Upper lobe of right lung (tissue), 1 donor: ENCODE results near the gene TBC1D22A. TPM values are rescaled to one million over a fixed set of nuclear protein-coding genes. Genes with fewer than 3 reads are reported as not detected.

Experiments
- ATAC-seq: fragments of 200-7000 bp; cut with Tn5 transposase; one replicate; pipeline ENCODE4 v1.9.1; 2020; ENCODE audit warnings: mild to moderate bottlenecking, moderate library complexity
- DNase-seq: peaks from one replicate; pipeline ENCODE4 v3.0.0-alpha.2; 2020
- H3K27ac ChIP-seq: fragments of 200-600 bp; one replicate; pipeline ENCODE4 v1.8.0; 2022
- H3K27me3 ChIP-seq: fragments of 200-600 bp; one replicate; pipeline ENCODE4 v1.8.0; 2022; ENCODE audit warnings: mild to moderate bottlenecking
- H3K36me3 ChIP-seq: fragments of 200-600 bp; one replicate; pipeline ENCODE4 v1.8.0; 2022
- H3K4me1 ChIP-seq: fragments of 200-600 bp; one replicate; pipeline ENCODE4 v1.8.0; 2022
- H3K4me3 ChIP-seq: fragments of 200-600 bp; one replicate; pipeline ENCODE4 v1.8.0; 2022; ENCODE audit warnings: mild to moderate bottlenecking
- H3K9me3 ChIP-seq: fragments of 200-600 bp; one replicate; pipeline ENCODE4 v1.8.0; 2022
- CTCF ChIP-seq: fragments of 200-600 bp; IDR thresholded peaks from one replicate; pipeline ENCODE4 v1.8.0; 2022; ENCODE audit warnings: antibody characterized with exemption
- intact Hi-C: fragments of 100-400 bp; cut with DNase I; formaldehyde crosslinking; loops from one replicate; pipeline ENCODE4 v1.11.0; 2022
- total RNA-seq: library from RNA; stranded (reverse); fragmentation: NEBNext Ultra II Directional; extraction: Animal tissue kit (Norgen Biotek cat#: 25700); gene quantifications from one replicate; pipeline ENCODE4 v1.2.1, GENCODE V29; 2021
- donor health status: DM: no; HTN: yes; CAD: no; lungs with severe emphysema.

The TBC1D22A gene
- total RNA-seq, 1 donor from 2014 or later: 31.3 TPM

GRCh38 chr22:46990937-46991550, 228.6 kb downstream of the TBC1D22A start:
- H3K27me3 ChIP-seq: no peaks in the 10 kb centered on the region
- H3K36me3 ChIP-seq: peaks cover 18% of the 10 kb centered on the region
- H3K4me3 ChIP-seq: no peak overlapping the region
- DNase-seq: no peak
- no peak for ATAC-seq
- H3K27ac ChIP-seq: no peak overlapping the region
- no peaks in the 10 kb centered on the region for H3K9me3 ChIP-seq
- TF ChIP-seq CTCF: no peak
- H3K4me1 ChIP-seq: no peaks in the 10 kb centered on the region
- intact Hi-C loops: no loop called here

GRCh38 chr22:46991666-46992065, 229.2 kb downstream of the TBC1D22A start:
- ATAC-seq: no peak
- DNase-seq: no peak
- Histone ChIP-seq H3K9me3 (no peaks in the 10 kb centered on the region), H3K4me1 (no peaks in the 10 kb centered on the region), H3K27me3 (no peaks in the 10 kb centered on the region), H3K27ac (no peak overlapping the region), H3K36me3 (peaks cover 18% of the 10 kb centered on the region), H3K4me3 (no peak overlapping the region)
- intact Hi-C loops: no loop called here
- TF ChIP-seq CTCF: no peak

DNA sequence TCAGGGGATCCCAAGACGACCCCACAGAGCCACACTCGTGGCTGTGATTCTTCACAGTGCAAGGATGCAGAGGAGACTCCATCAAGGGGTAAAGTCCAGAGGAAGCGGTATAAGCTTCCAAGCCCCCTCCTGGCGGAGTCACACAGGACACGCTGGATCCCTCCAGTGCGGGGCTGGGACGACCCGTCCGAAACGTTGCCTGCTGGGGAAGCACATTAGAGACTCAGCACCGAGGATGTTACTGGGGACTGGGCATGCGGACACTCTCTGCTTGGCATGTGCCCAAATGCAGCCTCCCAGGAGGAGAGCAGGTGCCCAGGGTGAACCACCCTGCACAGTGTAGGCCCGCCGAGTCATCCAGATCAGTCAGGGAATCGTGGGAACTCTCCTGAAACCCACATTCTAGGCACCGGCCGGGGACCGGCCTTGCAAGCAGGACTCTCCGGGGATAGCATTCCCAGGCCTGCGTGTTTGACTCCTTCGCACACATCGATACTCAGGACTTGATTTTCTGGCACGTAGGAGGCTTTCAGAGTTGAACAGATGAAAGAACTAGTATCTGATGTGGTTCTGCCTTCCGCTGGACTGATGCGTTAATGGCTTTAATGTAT, 229.8 kb downstream of the TBC1D22A start:
- intact Hi-C loops: no loop called here
- peaks cover 18% of the 10 kb centered on the region for H3K36me3 ChIP-seq
- H3K4me1 ChIP-seq: no peaks in the 10 kb centered on the region
- no peak for ATAC-seq
- no peaks in the 10 kb centered on the region for H3K27me3 ChIP-seq
- no peak overlapping the region for H3K4me3 ChIP-seq
- no peaks in the 10 kb centered on the region for H3K9me3 ChIP-seq
- no peak overlapping the region for H3K27ac ChIP-seq
- TF ChIP-seq CTCF: no peak
- no peak for DNase-seq

DNA sequence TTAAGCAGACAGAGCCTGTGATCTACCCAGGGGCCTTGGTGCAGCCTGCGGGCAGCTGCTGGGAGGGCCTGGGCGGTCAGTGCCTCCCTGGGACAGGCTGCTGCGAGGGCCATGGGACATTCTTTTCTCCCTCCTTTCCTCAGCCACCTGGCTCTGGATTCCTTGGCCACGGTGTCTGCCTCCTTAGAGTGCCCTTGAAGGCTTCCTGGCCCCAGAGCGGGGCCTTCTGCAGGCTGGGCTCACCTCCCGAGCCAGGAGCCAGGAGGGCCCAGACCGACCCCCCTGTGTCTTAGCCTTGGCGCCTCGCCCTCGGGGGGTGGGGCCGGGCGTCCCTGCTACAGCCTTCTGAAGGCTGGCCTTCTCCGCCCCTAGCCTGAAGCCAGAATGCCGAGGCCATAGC, 231.2 kb downstream of the TBC1D22A start:
- no peak overlapping the region for H3K27ac ChIP-seq
- H3K9me3 ChIP-seq: no peaks in the 10 kb centered on the region
- DNase-seq: peak; percentile 91
- peaks cover 18% of the 10 kb centered on the region for H3K36me3 ChIP-seq
- intact Hi-C loops: no loop called here
- H3K4me3 ChIP-seq: no peak overlapping the region
- H3K4me1 ChIP-seq: no peaks in the 10 kb centered on the region
- no peaks in the 10 kb centered on the region for H3K27me3 ChIP-seq
- no peak for TF ChIP-seq CTCF
- peak; percentile 94 for ATAC-seq

- ATAC-seq (no peak), DNase-seq (no peak)
- H3K27me3 ChIP-seq: no peaks in the 10 kb centered on the region
- TF ChIP-seq CTCF: no peak
- H3K4me3 ChIP-seq: no peak overlapping the region
- H3K9me3 ChIP-seq: no peaks in the 10 kb centered on the region
- H3K4me1 ChIP-seq: no peaks in the 10 kb centered on the region
- H3K36me3 ChIP-seq: peaks cover 18% of the 10 kb centered on the region
- H3K27ac ChIP-seq: peak overlapping the region; percentile 7
- intact Hi-C loops: no loop called here
Observed at GRCh38 chr22:46994265-46994664, 231.8 kb downstream of the TBC1D22A start.
